ENCODE results near the gene DPM1.

DNA sequence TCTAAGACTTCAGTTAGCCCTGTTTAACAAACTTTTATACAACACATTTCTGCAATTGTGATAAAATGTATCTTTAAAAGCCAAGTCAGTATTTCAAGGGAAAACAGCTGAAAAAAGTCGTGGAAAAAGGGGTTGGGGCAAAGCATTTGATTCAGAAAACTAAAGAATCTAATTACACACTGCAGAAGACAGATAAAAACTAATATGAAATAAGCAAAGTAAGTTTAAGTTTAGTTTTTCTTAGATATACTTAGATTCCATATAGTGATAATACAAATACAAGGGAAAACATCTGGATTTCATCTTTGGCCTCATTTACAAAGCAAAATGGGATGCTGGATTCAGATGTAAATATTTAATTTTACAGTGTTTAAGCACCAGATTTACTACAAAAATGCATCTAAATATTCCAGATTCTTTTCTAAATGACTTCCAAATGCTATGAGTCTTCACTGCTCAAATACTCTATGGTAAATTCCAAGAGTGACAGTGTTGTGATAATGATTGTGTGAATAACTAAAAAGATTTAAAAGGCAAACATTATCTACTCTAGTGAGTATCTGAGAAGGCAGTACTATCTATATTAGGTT is 25.5 kb downstream of the DPM1 start:
- TF ChIP-seq, protein P1, sequence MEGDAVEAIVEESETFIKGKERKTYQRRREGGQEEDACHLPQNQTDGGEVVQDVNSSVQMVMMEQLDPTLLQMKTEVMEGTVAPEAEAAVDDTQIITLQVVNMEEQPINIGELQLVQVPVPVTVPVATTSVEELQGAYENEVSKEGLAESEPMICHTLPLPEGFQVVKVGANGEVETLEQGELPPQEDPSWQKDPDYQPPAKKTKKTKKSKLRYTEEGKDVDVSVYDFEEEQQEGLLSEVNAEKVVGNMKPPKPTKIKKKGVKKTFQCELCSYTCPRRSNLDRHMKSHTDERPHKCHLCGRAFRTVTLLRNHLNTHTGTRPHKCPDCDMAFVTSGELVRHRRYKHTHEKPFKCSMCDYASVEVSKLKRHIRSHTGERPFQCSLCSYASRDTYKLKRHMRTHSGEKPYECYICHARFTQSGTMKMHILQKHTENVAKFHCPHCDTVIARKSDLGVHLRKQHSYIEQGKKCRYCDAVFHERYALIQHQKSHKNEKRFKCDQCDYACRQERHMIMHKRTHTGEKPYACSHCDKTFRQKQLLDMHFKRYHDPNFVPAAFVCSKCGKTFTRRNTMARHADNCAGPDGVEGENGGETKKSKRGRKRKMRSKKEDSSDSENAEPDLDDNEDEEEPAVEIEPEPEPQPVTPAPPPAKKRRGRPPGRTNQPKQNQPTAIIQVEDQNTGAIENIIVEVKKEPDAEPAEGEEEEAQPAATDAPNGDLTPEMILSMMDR (IDR thresholded peaks at IDR 0.05; ENCODE audit: low read depth, low read length, poor library complexity, severe bottlenecking) = no peak
- no peak for TF ChIP-seq EZH2phosphoT487 (IDR thresholded peaks at IDR 0.05; ENCODE audit: borderline replicate concordance, low read length)
